SK-N-SH (cell line): ENCODE data around the gene ABHD17C. TPM values are rescaled to one million over a fixed set of nuclear protein-coding genes. Genes with fewer than 3 reads are reported as not detected.

Experiments
- CTCF ChIA-PET: fragments of 300-600, 350-600 bp; formaldehyde crosslinking; extraction: SDS; loops from one replicate; lab custom pipeline; 2021; lab: Yijun Ruan, JAX
- POLR2A ChIA-PET: fragments of 350-600 bp; sonication (Branson Sonifier 250); formaldehyde crosslinking; extraction: SDS; loops from one replicate; lab custom pipeline; 2020; ENCODE audit warnings: antibody characterized with exemption, inconsistent platforms; lab: Yijun Ruan, JAX
- DNase-seq: peaks from one replicate; pipeline ENCODE4 v3.0.0; 2012
- H2AFZ ChIP-seq: fragments of 200-600 bp; sonication (generic); 2 replicates; pipeline ENCODE4 v1.8.1; 2016; ENCODE audit warnings: antibody characterized with exemption, mild to moderate bottlenecking, low read depth
- H3F3A ChIP-seq: fragments of 200-600 bp; sonication (generic); replicated peaks from 2 replicates; pipeline ENCODE3; 2016; ENCODE audit warnings: antibody characterized with exemption, mild to moderate bottlenecking; ENCODE audit not compliant: insufficient read depth
- H3K27ac ChIP-seq, 2 experiments: fragments of 200-500 bp in 1 of 2; fragments of 200-600 bp in 1 of 2; sonication (Bioruptor generic) in 1 of 2; sonication (generic), shearing (Covaris generic) in 1 of 2; 2 replicates each; pipeline versions ENCODE4 v1.5.1 to v1.6.1; 2014 to 2016; ENCODE audit warnings: low read depth in 2 of 2, inconsistent platforms in 1 of 2, low read length in 1 of 2, mild to moderate bottlenecking in 1 of 2, mixed read lengths in 1 of 2
- H3K27me3 ChIP-seq: fragments of 200-600 bp; sonication (generic), shearing (Covaris generic); 2 replicates; pipeline ENCODE4 v1.6.1; 2016; ENCODE audit warnings: mixed run types; ENCODE audit not compliant: insufficient read depth
- H3K36me3 ChIP-seq, 2 experiments: fragments of 200-500 bp in 1 of 2; fragments of 200-600 bp in 1 of 2; sonication (Bioruptor generic) in 1 of 2; sonication (generic) in 1 of 2; replicated peaks in 1 of 2; 2 replicates each; pipeline versions ENCODE3 to v1.5.1; 2014 to 2016; ENCODE audit warnings: low read length in 1 of 2, mild to moderate bottlenecking in 1 of 2; ENCODE audit not compliant: insufficient read depth in 2 of 2, control insufficient read depth in 1 of 2
- H3K4me1 ChIP-seq, 2 experiments: fragments of 200-500 bp in 1 of 2; fragments of 200-600 bp in 1 of 2; sonication (Bioruptor generic) in 1 of 2; sonication (generic), shearing (Covaris generic) in 1 of 2; 2 replicates each; pipeline versions ENCODE4 v1.5.1 to v1.6.1; 2014 to 2016; ENCODE audit warnings: low read depth in 1 of 2, low read length in 1 of 2, mixed run types in 1 of 2; ENCODE audit not compliant: insufficient read depth in 2 of 2, control insufficient read depth in 1 of 2
- H3K4me2 ChIP-seq: fragments of 200-600 bp; sonication (generic), shearing (Covaris generic); 2 replicates; pipeline ENCODE4 v1.6.1; 2017; ENCODE audit warnings: mixed run types
- H3K4me3 ChIP-seq, 2 experiments: fragments of 200-500 bp in 1 of 2; fragments of 200-600 bp in 1 of 2; sonication (Bioruptor generic) in 1 of 2; sonication (generic), shearing (Covaris generic) in 1 of 2; 2 replicates each; pipeline versions ENCODE4 v1.5.1 to v1.8.1; 2014 to 2016; ENCODE audit warnings: low read depth in 2 of 2, inconsistent platforms in 1 of 2, low read length in 1 of 2, mild to moderate bottlenecking in 1 of 2, mixed read lengths in 1 of 2, moderate library complexity in 1 of 2
- H3K79me2 ChIP-seq: fragments of 200-600 bp; sonication (generic); 2 replicates; pipeline ENCODE4 v1.8.1; 2017; ENCODE audit warnings: mild to moderate bottlenecking; ENCODE audit not compliant: insufficient read depth
- H3K9ac ChIP-seq: fragments of 200-600 bp; sonication (generic); 2 replicates; pipeline ENCODE4 v1.6.1; 2017; ENCODE audit warnings: mixed run types
- H3K9me2 ChIP-seq: fragments of 200-600 bp; sonication (generic); 2 replicates; pipeline ENCODE4 v1.6.1; 2017; ENCODE audit warnings: mixed run types
- H3K9me3 ChIP-seq: fragments of 200-600 bp; sonication (generic); 2 replicates; pipeline ENCODE4 v1.6.1; 2017; ENCODE audit warnings: mixed run types, mild to moderate bottlenecking, moderate library complexity
- H4K20me1 ChIP-seq: fragments of 200-600 bp; sonication (generic); 2 replicates; pipeline ENCODE4 v1.6.1; 2017; ENCODE audit warnings: mild to moderate bottlenecking, mixed run types; ENCODE audit not compliant: insufficient read depth
- CTCF ChIP-seq: fragments of 200-600 bp; sonication (generic); IDR thresholded peaks from 2 replicates; pipeline ENCODE4 v1.6.1; 2017; ENCODE audit warnings: antibody characterized with exemption, mild to moderate bottlenecking, moderate library complexity
- ELF1 ChIP-seq: IDR thresholded peaks from 2 replicates; pipeline ENCODE4 v1.4.0; 2012
- EP300 ChIP-seq, 2 experiments: IDR thresholded peaks; 2 replicates each; pipeline versions ENCODE4 v1.4.0 to v1.6.1; 2012; ENCODE audit warnings: borderline replicate concordance in 1 of 2, low read depth in 1 of 2, low read length in 1 of 2
- EZH2phosphoT487 ChIP-seq: fragments of 200-600 bp; sonication (generic); IDR thresholded peaks from 2 replicates; pipeline ENCODE4 v1.6.1; 2017; ENCODE audit warnings: low read depth, mixed run types, mild to moderate bottlenecking, antibody characterized with exemption, moderate library complexity, borderline replicate concordance
- FOXJ3 ChIP-seq: sonication (generic); formaldehyde crosslinking; IDR thresholded peaks from 2 replicates; pipeline ENCODE4 v1.5.1; 2020; ENCODE audit warnings: mild to moderate bottlenecking, missing genetic modification reagents
- GABPA ChIP-seq: IDR thresholded peaks from 2 replicates; pipeline ENCODE4 v1.4.0; 2012; ENCODE audit warnings: low read depth, mild to moderate bottlenecking
- GATA2 ChIP-seq: sonication (generic); formaldehyde crosslinking; IDR thresholded peaks from 2 replicates; pipeline ENCODE4 v1.5.0; 2020; ENCODE audit warnings: mild to moderate bottlenecking, missing genetic modification reagents
- JUND ChIP-seq: IDR thresholded peaks from 2 replicates; pipeline ENCODE4 v1.4.0; 2012
- RAD21 ChIP-seq: IDR thresholded peaks from 2 replicates; pipeline ENCODE4 v1.6.1; 2012; ENCODE audit warnings: mild to moderate bottlenecking, low read length
- TEAD4 ChIP-seq: IDR thresholded peaks from 2 replicates; pipeline ENCODE4 v1.4.0; 2012; ENCODE audit warnings: mild to moderate bottlenecking, borderline replicate concordance; ENCODE audit not compliant: insufficient read depth
- ZBTB33 ChIP-seq: IDR thresholded peaks from 2 replicates; pipeline ENCODE4 v1.4.0; 2012; ENCODE audit warnings: low read depth, borderline replicate concordance
- WGBS: methylation state at CpG from one replicate; pipeline ENCODE4 v1.1.6; 2017; ENCODE audit warnings: low lambda C conversion rate; 5-methylcytosine and 5-hydroxymethylcytosine counted together
- polyA plus RNA-seq, 3 experiments: library from polyadenylated mRNA; depleted of rRNA; stranded (reverse); fragments of >200 nt; gene quantifications; 2 replicates each; pipeline ENCODE4 v1.2.3, GENCODE V29; 2012
- TF ChIP-seq, protein P1 (sequence below): fragments of 150-350 bp; IDR thresholded peaks from 2 replicates; pipeline ENCODE4 v1.6.1; 2017; ENCODE audit warnings: antibody characterized with exemption, low read length, low read depth, borderline replicate concordance
- TF ChIP-seq, protein P2 (sequence below): IDR thresholded peaks from 2 replicates; pipeline ENCODE4 v1.4.0; 2012; ENCODE audit warnings: low read depth
- TF ChIP-seq, protein P3 (sequence below): IDR thresholded peaks from 2 replicates; pipeline ENCODE4 v1.6.1; 2012; ENCODE audit warnings: mild to moderate bottlenecking, low read depth, low read length, moderate library complexity

ABHD17C gene
- polyA plus RNA-seq, 1 of the 3 experiments (the other 2 are of a cell fraction): 11.7 TPM

- peaks cover 0 to 8% of the 10 kb centered on the region in 2 experiments for H3K36me3 ChIP-seq
- POLR2A ChIA-PET: no interaction called here
Measured at GRCh38 chr15:80803580-80804525, 108.7 kb downstream of the ABHD17C start.

More at GRCh38 chr15:80803580-80804525, 108.7 kb downstream of the ABHD17C start:
- 86% methylated on average over 7 of the region's 7 CpGs for WGBS
- no peak overlapping the region for H3K4me2 ChIP-seq
- no peak overlapping the region for H2AFZ ChIP-seq
- no peaks in the 10 kb centered on the region for H3K9me3 ChIP-seq
- no peaks in the 10 kb centered on the region for H4K20me1 ChIP-seq
- H3K9ac ChIP-seq: no peak overlapping the region
- no peak for TF ChIP-seq GATA2 (CRISPR knock-in tag)
- TF ChIP-seq TEAD4: no peak
- no peak for TF ChIP-seq CTCF
- TF ChIP-seq EP300 (IDR thresholded peaks at IDR 0.05; ENCODE audit: borderline replicate concordance in 1 of 2, low read depth in 1 of 2, low read length in 1 of 2): no peak
- TF ChIP-seq, protein P1, sequence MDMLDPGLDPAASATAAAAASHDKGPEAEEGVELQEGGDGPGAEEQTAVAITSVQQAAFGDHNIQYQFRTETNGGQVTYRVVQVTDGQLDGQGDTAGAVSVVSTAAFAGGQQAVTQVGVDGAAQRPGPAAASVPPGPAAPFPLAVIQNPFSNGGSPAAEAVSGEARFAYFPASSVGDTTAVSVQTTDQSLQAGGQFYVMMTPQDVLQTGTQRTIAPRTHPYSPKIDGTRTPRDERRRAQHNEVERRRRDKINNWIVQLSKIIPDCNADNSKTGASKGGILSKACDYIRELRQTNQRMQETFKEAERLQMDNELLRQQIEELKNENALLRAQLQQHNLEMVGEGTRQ: no peak
- TF ChIP-seq, protein P2, sequence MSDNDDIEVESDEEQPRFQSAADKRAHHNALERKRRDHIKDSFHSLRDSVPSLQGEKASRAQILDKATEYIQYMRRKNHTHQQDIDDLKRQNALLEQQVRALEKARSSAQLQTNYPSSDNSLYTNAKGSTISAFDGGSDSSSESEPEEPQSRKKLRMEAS: no peak
- no peak for TF ChIP-seq EZH2phosphoT487
- TF ChIP-seq ZBTB33: no peak
- TF ChIP-seq, protein P3, sequence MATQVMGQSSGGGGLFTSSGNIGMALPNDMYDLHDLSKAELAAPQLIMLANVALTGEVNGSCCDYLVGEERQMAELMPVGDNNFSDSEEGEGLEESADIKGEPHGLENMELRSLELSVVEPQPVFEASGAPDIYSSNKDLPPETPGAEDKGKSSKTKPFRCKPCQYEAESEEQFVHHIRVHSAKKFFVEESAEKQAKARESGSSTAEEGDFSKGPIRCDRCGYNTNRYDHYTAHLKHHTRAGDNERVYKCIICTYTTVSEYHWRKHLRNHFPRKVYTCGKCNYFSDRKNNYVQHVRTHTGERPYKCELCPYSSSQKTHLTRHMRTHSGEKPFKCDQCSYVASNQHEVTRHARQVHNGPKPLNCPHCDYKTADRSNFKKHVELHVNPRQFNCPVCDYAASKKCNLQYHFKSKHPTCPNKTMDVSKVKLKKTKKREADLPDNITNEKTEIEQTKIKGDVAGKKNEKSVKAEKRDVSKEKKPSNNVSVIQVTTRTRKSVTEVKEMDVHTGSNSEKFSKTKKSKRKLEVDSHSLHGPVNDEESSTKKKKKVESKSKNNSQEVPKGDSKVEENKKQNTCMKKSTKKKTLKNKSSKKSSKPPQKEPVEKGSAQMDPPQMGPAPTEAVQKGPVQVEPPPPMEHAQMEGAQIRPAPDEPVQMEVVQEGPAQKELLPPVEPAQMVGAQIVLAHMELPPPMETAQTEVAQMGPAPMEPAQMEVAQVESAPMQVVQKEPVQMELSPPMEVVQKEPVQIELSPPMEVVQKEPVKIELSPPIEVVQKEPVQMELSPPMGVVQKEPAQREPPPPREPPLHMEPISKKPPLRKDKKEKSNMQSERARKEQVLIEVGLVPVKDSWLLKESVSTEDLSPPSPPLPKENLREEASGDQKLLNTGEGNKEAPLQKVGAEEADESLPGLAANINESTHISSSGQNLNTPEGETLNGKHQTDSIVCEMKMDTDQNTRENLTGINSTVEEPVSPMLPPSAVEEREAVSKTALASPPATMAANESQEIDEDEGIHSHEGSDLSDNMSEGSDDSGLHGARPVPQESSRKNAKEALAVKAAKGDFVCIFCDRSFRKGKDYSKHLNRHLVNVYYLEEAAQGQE: no peak
- no peak for TF ChIP-seq FOXJ3 (CRISPR knock-in tag)
- no peak for TF ChIP-seq RAD21
- no peak for TF ChIP-seq ELF1
- TF ChIP-seq JUND: no peak
- TF ChIP-seq GABPA: no peak
- TF ChIP-seq, all 33 proteins: peak for 0
- Histone ChIP-seq H3F3A (no peaks in the 10 kb centered on the region), H3K4me1 (peaks cover 0 to 5% of the 10 kb centered on the region in 2 experiments; a peak in 1 of 4 replicates), H3K79me2 (no peaks in the 10 kb centered on the region), H3K27ac (no peak overlapping the region), H3K9me2 (no peaks in the 10 kb centered on the region), H3K27me3 (no peaks in the 10 kb centered on the region), H3K4me3 (no peak overlapping the region)
- DNase-seq: no peak
- CTCF ChIA-PET: interaction anchor here (1.1 to 3.2 kb wide), 5 partner anchors 10 to 385 kb away, joined by 3 to 8 read pairs (median 6); partner anchors contain the start of gene CEMIP
